ENCODE results near the gene ILF3. TPM values are rescaled to one million over a fixed set of nuclear protein-coding genes. Genes with fewer than 3 reads are reported as not detected.
A peak's percentile ranks its signal among the peaks of the same experiment; 100 is the strongest.

The ILF3 gene
- total RNA-seq, 1 donor from 2014 or later: 524 TPM

- H3K9me3 Mint-ChIP-seq: no peaks in the 10 kb centered on the region
- no peak overlapping the region for H3K4me3 Mint-ChIP-seq
- H3K4me1 Mint-ChIP-seq (ENCODE audit: unreplicated experiment): peaks cover 25% of the 10 kb centered on the region
- H3K36me3 Mint-ChIP-seq: peaks cover 6% of the 10 kb centered on the region
- no peak for TF ChIP-seq CTCF (conservative IDR thresholded peaks at IDR 0.05)
- H3K27ac Mint-ChIP-seq: no peak overlapping the region
- no peak for DNase-seq (ENCODE audit: extremely low spot score, unreplicated experiment)
- H3K27me3 Mint-ChIP-seq: no peaks in the 10 kb centered on the region
Measured at GRCh38 chr19:10724573-10725071, 70.5 kb downstream of the ILF3 start.

DNA sequence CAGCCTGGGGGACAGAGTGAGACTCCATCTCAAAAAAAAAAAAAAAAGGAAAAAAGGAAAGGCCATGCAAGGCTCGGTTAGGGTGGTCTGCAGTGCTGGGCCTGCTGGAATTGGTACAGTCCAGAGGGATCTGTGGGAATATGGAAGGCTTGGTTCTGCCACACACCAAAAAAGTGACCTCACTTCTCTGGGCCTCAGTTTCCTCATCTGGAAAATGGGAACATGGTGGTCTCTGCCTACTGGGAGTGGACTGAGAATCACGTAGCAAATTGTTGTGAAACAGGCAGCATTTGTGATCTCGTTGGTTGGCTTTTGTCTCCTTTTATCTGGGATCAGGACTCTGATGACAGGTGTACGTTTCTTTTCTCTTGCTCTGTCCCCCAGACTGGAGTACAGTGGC lies 71.3 kb downstream of the ILF3 start:
- Mint-ChIP-seq H3K4me3 (no peak overlapping the region), H3K4me1 (ENCODE audit: unreplicated experiment) (peaks cover 21% of the 10 kb centered on the region), H3K36me3 (peaks cover 6% of the 10 kb centered on the region), H3K27me3 (no peaks in the 10 kb centered on the region), H3K27ac (no peak overlapping the region), H3K9me3 (no peaks in the 10 kb centered on the region)
- DNase-seq (ENCODE audit: extremely low spot score, unreplicated experiment): no peak
- TF ChIP-seq CTCF (conservative IDR thresholded peaks at IDR 0.05): no peak

DNA sequence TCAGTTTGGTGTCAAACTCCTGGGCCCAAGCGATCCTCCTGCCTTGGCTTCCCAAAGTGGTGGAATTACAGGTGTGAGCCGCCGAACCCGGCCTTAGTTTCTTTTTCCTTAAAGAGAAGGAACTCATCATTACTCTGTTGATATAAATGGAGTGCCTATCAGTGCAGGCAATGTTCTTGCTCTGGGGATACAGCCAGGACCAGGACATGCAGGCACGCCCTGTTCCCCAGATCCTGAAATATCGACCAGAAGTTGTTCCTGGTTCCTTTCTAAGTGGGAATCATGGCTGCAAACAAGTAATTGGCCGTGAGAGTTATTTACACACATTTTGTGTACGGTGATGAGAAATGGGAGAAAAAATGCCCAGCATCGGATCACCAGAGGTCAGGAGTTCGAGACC lies 72.1 kb downstream of the ILF3 start:
- Mint-ChIP-seq H3K27me3 (no peaks in the 10 kb centered on the region), H3K9me3 (no peaks in the 10 kb centered on the region), H3K36me3 (peaks cover 6% of the 10 kb centered on the region), H3K4me3 (no peak overlapping the region), H3K27ac (no peak overlapping the region), H3K4me1 (ENCODE audit: unreplicated experiment) (peaks cover 21% of the 10 kb centered on the region)
- TF ChIP-seq CTCF (conservative IDR thresholded peaks at IDR 0.05): no peak
- no peak for DNase-seq (ENCODE audit: extremely low spot score, unreplicated experiment)

DNA sequence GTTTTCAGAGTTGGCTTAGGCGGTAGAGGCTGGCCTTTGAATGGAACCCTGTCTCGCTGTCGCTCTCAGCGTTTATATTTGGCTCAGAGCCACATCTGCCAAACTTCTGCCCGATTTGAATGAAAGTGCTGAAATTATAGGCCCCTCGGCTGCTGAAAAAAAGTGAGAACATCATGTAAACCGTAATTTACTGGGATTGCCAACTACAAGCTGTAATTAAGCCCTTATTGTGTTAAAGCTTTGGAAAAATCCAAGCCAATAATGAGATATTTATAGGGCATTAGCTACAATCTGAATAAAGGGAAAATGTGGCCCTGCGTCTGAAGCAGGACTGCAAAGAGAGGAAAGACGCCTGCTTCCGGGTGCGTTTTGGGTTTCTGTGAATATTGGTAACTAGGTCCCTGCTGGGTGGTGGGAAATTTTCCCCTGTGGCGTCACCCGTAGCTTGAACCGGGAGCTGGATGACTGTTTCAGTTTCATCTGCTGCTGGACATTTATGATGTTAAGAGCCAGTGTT lies 73.6 kb downstream of the ILF3 start:
- Mint-ChIP-seq H3K27ac (peak overlapping the region; percentile 34), H3K27me3 (no peaks in the 10 kb centered on the region), H3K36me3 (peaks cover 6% of the 10 kb centered on the region), H3K4me1 (ENCODE audit: unreplicated experiment) (peaks cover 21% of the 10 kb centered on the region), H3K4me3 (no peak overlapping the region), H3K9me3 (no peaks in the 10 kb centered on the region)
- DNase-seq (ENCODE audit: extremely low spot score, unreplicated experiment): no peak
- TF ChIP-seq CTCF (conservative IDR thresholded peaks at IDR 0.05): no peak

GRCh38 chr19:10729411-10729810 lies 75.3 kb downstream of the ILF3 start:
- DNase-seq (ENCODE audit: extremely low spot score, unreplicated experiment): no peak
- Mint-ChIP-seq H3K9me3 (no peaks in the 10 kb centered on the region), H3K4me3 (no peak overlapping the region), H3K36me3 (peaks cover 6% of the 10 kb centered on the region), H3K27me3 (no peaks in the 10 kb centered on the region), H3K4me1 (ENCODE audit: unreplicated experiment) (peaks cover 18% of the 10 kb centered on the region), H3K27ac (no peak overlapping the region)
- TF ChIP-seq CTCF (conservative IDR thresholded peaks at IDR 0.05): no peak

- Mint-ChIP-seq H3K36me3 (peaks cover 6% of the 10 kb centered on the region), H3K27ac (no peak overlapping the region), H3K4me1 (ENCODE audit: unreplicated experiment) (peaks cover 11% of the 10 kb centered on the region)
Measured at GRCh38 chr19:10730932-10731331, 76.8 kb downstream of the ILF3 start.

More at GRCh38 chr19:10730932-10731331, 76.8 kb downstream of the ILF3 start:
- no peaks in the 10 kb centered on the region for H3K27me3 Mint-ChIP-seq
- H3K4me3 Mint-ChIP-seq: no peak overlapping the region
- no peaks in the 10 kb centered on the region for H3K9me3 Mint-ChIP-seq
- no peak for TF ChIP-seq CTCF (conservative IDR thresholded peaks at IDR 0.05)
- DNase-seq (ENCODE audit: extremely low spot score, unreplicated experiment): no peak
